ENCODE measurements around the gene ARFIP1.

Gene ARFIP1

GRCh38 chr4:152942346-152942745 is 162.6 kb downstream of the ARFIP1 start:
- no peak for DNase-seq

DNA sequence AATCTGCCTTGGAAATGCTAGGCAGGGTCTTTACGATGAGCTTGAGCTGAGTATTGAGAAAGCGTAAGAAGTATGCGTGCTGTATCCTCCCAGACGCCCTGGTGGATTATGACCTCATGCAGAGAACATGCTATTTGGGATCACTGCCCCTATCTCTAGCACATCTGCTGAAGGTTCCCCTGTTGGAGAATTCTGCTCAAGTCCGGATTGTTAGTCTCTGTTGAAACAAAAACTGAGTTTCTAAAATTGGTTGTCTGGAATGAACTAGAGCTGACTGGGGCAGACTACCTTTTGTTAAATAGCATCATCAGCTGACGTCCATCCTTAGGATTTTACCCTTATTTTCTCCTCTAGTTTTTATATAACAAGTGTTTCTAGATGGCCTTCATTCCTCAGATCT is 163.9 kb downstream of the ARFIP1 start:
- DNase-seq: peak; percentile 73

GRCh38 chr4:152944666-152945320 is 165.0 kb downstream of the ARFIP1 start:
- DNase-seq: no peak

- no peak for DNase-seq
Observed at GRCh38 chr4:152945639-152946038, 165.9 kb downstream of the ARFIP1 start.

GRCh38 chr4:152946446-152946845 is 166.7 kb downstream of the ARFIP1 start:
- DNase-seq: no peak

DNA sequence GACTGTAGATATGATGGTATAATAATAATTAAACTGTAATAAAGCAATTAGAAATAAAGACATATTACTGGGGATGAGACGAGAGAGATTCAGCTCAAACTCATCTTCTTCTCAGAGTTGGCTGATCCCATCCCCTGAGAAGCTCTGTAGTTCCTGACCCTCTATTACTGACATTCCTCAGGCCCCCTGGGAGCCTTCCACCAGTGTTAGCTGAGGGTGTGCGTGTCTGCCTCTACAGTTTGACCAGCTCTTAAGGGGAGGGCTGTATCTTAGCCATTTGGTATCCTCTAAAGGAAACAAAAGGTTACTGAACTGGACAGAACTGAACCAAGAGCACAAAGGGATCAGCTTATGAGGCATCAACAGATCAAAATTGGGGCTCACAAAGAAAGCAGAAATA is 167.6 kb downstream of the ARFIP1 start:
- DNase-seq: no peak

- DNase-seq: no peak
Observed at GRCh38 chr4:152949930-152950329, 170.2 kb downstream of the ARFIP1 start.

GRCh38 chr4:152950402-152951274 is 170.9 kb downstream of the ARFIP1 start:
- DNase-seq: no peak

DNA sequence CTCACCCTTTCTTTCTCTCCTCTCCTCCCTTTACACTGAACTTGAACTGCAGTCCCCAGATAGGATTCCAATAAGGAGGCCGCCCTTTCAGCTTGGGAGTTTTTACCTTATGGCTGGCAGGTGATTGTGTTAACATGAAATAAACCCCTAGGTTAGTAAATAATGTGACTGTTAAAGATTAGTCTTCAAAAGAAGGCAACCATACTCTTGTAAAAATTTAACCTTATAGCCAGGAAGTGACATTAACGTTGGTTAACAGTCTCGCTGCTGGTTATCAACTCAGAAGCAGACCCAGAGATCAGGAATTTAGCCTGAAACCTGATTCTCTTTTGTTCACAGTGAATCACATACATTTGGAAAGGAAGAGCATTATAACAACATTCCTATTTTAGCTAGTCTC is 171.6 kb downstream of the ARFIP1 start:
- no peak for DNase-seq

DNA sequence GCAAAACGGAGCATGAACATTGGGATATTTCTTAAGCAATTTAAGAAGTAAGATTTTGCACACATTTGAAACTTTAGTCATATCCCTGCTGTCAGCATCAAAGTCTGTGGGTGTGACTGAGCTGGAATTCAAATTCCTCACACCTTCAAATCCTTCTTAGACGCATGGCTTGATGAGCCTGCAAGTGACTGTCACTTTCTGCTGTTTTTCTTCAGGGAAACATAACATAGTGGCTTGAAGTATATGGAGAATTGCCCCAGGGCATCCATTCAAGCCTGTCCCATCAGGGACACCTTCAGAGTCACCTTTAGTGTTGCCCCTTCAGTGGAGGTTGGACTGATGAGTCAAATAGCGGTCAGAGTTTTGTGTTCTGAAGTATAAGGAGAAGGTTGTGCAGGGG is 173.8 kb downstream of the ARFIP1 start:
- DNase-seq: no peak

DNA sequence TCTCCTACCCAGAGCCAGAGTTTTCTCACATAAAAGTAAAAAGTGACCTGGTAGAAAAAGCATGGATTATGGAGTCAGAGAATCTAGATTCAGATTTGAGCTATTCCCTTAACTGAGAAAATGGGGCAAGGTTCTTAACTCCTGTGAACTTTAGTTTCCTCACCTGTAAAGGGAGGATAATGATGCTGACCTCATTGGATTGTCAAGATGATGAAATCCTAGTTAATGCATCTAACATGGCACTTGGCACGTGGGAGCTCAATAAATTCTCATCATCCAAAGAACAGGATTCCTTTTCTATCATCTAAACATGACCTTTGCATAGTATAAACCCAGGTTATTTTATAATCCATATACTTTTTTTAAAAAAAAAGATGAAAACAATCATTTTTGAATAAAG is 175.0 kb downstream of the ARFIP1 start:
- no peak for DNase-seq

GRCh38 chr4:152956147-152956546 is 176.4 kb downstream of the ARFIP1 start:
- DNase-seq: no peak

DNA sequence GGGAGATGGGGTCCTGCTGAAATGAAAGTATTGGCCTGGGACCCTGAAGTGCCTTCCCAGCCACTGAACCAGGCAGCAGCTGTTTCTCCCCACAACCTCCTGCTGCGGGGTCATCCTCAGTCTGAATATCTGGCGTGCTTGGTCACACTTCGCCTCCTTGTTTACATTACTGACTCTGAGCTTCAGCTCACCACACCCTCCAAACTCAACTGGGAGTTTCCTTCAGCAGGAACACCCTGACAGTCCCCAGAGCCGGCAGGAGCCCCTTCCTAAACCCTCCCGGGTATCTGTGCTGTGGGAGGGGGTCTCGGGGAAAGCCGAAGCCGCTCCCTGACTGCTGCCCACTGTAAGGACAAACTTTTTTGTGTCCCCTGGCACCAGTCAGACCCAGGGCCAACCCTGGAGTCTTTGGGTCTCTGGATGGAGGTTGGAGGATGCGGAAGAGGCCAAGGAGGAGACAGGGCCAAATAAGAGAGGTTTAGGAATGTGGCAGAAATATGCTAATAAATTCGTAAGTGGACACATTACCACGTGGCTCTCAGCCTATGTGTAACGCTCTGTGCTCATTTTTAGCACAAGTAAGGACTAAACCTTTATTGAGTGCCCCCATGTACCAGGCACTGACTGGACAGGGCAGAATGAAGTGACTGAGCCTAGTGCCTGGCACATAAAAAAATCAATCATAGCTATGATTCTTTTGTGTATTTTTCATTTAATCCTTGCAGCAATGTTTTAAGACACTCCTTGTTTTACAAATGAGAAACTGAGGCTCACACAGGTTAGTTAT is 177.1 kb downstream of the ARFIP1 start:
- DNase-seq: no peak

DNA sequence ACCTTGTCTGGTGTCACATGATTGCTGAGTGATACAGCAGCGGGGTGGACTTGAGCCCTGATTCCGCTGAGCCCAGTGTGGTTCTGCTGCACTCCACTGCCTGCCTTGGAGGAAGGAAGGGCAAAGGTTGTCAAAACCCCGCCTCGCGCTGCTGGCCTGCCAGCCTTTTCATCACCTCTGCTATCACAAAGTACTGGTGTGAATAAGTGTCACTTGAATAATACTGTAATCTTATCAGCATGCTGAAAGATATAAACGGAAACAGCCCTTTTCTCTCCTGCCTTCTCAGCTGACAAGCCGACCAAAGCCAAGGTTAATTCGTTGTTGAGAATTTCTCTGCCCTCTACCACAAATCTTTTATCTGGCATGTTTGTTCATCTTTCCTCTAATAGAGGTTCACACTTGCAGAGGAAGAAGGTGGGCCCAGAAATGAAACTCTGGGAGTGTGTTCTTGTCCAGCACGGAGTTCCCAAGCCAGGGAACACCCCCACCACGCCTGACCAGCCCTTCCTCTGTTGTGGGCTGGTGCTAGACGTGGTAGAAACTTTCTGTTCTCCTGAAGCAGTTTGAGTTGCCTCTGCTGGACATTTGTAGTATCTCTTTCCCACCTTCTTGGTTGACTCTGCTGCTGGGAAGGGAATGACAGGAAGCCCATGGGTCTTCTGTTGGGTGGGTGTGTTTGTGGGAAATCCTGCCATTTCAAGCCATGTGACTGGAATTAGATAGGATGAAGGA is 177.8 kb downstream of the ARFIP1 start:
- DNase-seq: no peak

DNA sequence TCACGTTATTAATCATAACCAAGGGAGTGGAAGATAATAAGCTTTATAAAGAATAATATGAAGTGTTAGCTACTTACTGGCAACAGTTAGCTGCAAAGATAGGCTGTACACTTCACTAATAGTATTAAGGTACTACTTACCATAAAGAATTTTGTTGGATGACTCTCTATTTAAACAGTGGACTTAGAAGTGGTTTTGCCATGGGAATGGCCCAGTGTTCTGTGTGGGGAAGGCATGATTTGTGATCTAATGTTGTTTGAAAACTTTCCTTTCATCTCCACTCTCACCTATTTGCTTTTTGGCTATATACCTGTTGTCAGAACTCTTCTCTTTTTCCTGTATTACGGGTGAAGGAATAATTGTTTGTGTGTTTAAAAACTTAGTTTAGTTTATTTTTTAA is 179.3 kb downstream of the ARFIP1 start:
- no peak for DNase-seq

GRCh38 chr4:152960082-152960481 is 180.3 kb downstream of the ARFIP1 start:
- DNase-seq: no peak

DNA sequence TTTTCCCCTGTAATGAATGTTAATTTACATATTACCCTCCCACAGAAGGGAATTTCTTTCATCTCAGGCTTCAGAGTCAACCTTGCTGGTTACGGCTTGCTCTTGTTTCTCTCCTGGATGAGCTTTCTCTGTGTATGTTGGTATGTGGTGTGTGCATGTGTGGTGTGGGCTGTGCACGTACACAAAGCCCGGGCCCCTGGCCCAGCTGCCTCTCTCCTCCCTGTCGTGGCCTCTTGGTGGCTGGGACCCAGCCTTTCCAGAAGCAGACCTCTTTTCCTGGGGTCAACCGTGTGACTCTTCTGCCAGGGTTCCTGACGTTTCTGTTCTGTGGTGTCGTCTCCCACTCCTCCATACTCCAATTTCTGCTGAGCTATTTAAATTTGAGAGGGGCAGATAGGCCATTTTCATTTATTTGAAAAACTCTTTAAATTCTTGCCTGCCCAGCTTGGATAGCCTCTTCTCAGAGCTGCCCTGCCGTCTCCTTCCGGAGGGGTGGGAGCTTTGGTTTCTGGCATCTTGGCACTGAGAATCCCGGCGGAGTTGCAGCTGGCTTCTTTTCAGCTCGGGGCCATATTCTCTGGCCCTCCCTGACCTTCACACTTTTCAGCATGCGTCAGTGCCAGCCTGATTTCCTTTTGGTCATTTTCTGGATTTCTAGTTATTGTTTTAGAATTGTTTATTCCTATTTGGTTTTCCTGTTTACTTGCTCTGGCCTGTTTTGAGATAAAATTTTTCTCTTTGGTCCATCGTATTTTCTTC is 181.4 kb downstream of the ARFIP1 start:
- DNase-seq: no peak

DNA sequence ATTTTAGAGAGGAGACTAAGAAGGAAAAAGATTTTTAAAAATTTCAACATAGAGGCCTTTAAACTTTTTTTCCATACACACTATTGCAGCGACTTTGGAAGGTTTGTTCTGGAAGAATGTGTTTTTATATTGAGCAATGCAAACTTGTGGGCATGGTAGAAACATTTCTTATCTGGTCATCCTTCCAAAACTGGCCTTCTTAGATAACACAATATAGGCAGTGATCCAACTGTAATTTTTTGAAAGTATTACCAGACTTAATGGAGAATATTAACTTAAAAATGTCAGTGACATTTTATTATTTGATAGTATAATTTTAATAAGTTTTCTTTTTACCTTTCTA is 182.0 kb downstream of the ARFIP1 start:
- DNase-seq: no peak
